Camera-type eye (tissue), 1 donor: ENCODE results near the gene MATN1. TPM values are rescaled to one million over a fixed set of nuclear protein-coding genes. Genes with fewer than 3 reads are reported as not detected.

Experiments
- total RNA-seq: library from RNA; depleted of rRNA; stranded (reverse); fragments of >200 nt; gene quantifications from one replicate; pipeline ENCODE4 v1.2.3, GENCODE V29; 2014

Gene MATN1
- 0.33 TPM for total RNA-seq

GRCh38 chr1:30723331-30723755, at the start of gene MATN1:
TSS of gene MATN1 (minus strand) at chr1:30723585. CDS start at chr1:30723551, 34 bp downstream.

GRCh38 chr1:30757352-30758120, 34.2 kb upstream of the MATN1 start, which contains the start of gene LAPTM5:
TSS of gene LAPTM5 (minus strand) at chr1:30757774. CDS start at chr1:30757745, 29 bp downstream.

Other genes with a start within 250 kb of the MATN1 start
- 11.3 TPM for gene LAPTM5, start 34.2 kb upstream of the MATN1 start, total RNA-seq
- gene SDC3, start 185.2 kb upstream of the MATN1 start, total RNA-seq: 49.3 TPM